ENCODE results near the gene NRCAM. TPM values are rescaled to one million over a fixed set of nuclear protein-coding genes. Genes with fewer than 3 reads are reported as not detected.

The NRCAM gene
- polyA plus RNA-seq, 2 of the 4 experiments (the other 2 are of a cell fraction) = 129 to 210 TPM

DNA sequence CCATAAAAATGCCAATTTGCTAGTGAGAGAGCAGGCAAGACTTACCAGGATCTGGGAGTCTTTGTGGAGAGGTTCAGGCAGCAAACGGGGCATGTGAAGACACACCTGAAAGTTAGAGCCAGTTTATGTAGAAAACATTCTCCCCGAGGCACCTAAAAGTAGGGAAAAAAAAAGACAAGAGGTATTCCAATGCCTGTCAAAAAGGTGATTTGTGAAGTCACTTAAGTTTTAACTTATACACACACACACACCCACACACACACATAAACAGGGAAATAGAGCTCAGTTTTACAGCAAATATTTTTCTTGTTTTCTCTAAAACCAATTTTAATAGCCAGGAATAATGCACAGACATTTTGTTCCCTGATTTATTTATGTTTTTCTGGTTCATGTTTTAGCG lies 326.0 kb downstream of the NRCAM start, which contains the start of gene LAMB4:
TSS of gene LAMB4 (minus strand) at position 101 of the 400 bp plus-strand sequence. CDS start 7,197 bp downstream, outside the sequence.
- H3K4me2 ChIP-seq = no peak within 1 kb of the TSS
- ATAC-seq (no peak), FAIRE-seq (peak; percentile 36), DNase-seq (ENCODE audit: low read depth in 1 of 2, low spot score in 1 of 2) (no peak)
- ChIA-PET CTCF (interaction anchor here (0.7 to 2.7 kb wide), 2 partner anchors 12 to 15 kb away, joined by 3 to 10 read pairs; no protein-coding TSS in a partner anchor), POLR2A (no interaction called here)
- H3K4me1 ChIP-seq = no peaks in the 10 kb centered on the region
- TF ChIP-seq BHLHE40 (IDR thresholded peaks at IDR 0.05; ENCODE audit: low read depth, low read length) = no peak
- no peak for TF ChIP-seq MAZ (IDR thresholded peaks at IDR 0.05; ENCODE audit: borderline replicate concordance, low read depth, low read length)
- TF ChIP-seq HOXB5 (CRISPR knock-in tag; IDR thresholded peaks at IDR 0.05) = no peak
- no peak for TF ChIP-seq FOSB (CRISPR knock-in tag; IDR thresholded peaks at IDR 0.05)
- TF ChIP-seq MYC (IDR thresholded peaks at IDR 0.05; ENCODE audit: borderline replicate concordance, low read length) = no peak
- TF ChIP-seq JUNB (IDR thresholded peaks at IDR 0.05) = no peak
- TF ChIP-seq CHD2 (IDR thresholded peaks at IDR 0.05; ENCODE audit: low read length, partially characterized antibody) = no peak
- no peak for TF ChIP-seq RAD21 (conservative IDR thresholded peaks at IDR 0.05 in 1 of 2, IDR thresholded peaks at IDR 0.05 in 1 of 2)
- no peak for TF ChIP-seq SREBF2 (IDR thresholded peaks at IDR 0.05)
- no peak for TF ChIP-seq PHF8 (IDR thresholded peaks at IDR 0.05; ENCODE audit: borderline replicate concordance, low read depth)
- TF ChIP-seq, protein P1, sequence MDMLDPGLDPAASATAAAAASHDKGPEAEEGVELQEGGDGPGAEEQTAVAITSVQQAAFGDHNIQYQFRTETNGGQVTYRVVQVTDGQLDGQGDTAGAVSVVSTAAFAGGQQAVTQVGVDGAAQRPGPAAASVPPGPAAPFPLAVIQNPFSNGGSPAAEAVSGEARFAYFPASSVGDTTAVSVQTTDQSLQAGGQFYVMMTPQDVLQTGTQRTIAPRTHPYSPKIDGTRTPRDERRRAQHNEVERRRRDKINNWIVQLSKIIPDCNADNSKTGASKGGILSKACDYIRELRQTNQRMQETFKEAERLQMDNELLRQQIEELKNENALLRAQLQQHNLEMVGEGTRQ (IDR thresholded peaks at IDR 0.05) = no peak
- H3K27ac ChIP-seq = no peak within 1 kb of the TSS
- no peaks in the 10 kb centered on the region for H3K9me3 ChIP-seq
- 77% methylated on average over 3 of the region's 3 CpGs for WGBS (ENCODE audit: missing lambda C conversion rate)
- H3K4me3 ChIP-seq = no peak within 1 kb of the TSS

DNA sequence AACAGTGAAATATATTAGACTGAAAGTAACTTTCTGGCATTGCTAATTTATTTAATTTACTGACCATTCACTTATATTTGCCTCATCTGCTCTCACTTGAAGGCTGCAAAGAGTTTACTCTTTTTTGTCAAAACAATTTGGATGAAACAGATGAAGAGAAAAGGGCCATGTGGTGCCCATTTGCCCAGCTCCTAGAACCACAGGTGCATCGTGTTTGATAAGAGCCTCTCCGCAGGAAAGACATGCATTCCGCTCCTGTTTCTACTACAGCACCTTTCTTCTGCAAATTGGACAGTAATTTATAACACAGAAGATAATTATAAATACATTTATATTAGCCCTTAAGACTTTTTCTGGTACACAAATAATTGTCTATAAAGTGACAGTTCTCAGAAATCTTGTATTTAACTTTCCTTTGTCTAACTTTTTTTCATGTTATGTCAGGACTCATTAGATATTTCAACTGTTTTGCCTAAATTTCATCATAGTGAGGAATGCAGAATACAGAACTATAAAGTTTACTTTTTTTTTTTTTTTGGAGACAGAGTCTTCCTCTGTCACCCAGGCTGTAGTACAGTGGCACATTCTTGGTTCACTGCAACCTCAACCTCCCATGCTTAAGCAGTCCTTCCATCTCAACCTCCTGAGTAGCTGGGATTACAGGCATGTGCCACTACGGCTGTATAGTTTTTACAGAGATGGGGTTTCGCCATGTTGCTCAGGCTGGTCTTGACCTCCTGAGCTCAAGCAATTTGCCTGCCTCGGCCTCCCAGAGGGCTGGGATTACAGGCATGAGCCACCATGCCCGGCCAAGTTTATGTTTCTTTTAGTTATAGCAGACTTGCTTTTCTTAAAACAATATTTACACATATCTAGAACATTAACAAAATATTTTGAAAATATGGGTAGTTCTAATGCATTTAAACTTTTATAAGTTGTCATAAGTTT lies 326.9 kb downstream of the NRCAM start:
- ChIA-PET POLR2A (no interaction called here), CTCF (interaction anchor here (0.8 to 2.7 kb wide), 3 partner anchors 16 to 113 kb away, joined by 3 to 10 read pairs (median 3); no protein-coding TSS in a partner anchor)
- H3K9me3 ChIP-seq = no peaks in the 10 kb centered on the region
- no peak overlapping the region for H3K27ac ChIP-seq
- FAIRE-seq (no peak), DNase-seq (ENCODE audit: low read depth in 1 of 2, low spot score in 1 of 2) (no peak), ATAC-seq (no peak)
- no peak overlapping the region for H3K4me2 ChIP-seq
- H3K4me3 ChIP-seq = no peak overlapping the region
- H3K4me1 ChIP-seq = no peaks in the 10 kb centered on the region
- WGBS (ENCODE audit: missing lambda C conversion rate) = 85% methylated on average over 7 of the region's 7 CpGs
- no peak for TF ChIP-seq GATA3 (IDR thresholded peaks at IDR 0.05; ENCODE audit: borderline replicate concordance)
- TF ChIP-seq, protein P2, sequence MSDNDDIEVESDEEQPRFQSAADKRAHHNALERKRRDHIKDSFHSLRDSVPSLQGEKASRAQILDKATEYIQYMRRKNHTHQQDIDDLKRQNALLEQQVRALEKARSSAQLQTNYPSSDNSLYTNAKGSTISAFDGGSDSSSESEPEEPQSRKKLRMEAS (IDR thresholded peaks at IDR 0.05) = no peak
- no peak for TF ChIP-seq JUNB (IDR thresholded peaks at IDR 0.05)
- no peak for TF ChIP-seq NR3C1 (IDR thresholded peaks at IDR 0.05)
- TF ChIP-seq POLR2AphosphoS2 (conservative IDR thresholded peaks at IDR 0.05; ENCODE audit: low read length) = no peak
- TF ChIP-seq, protein P3, sequence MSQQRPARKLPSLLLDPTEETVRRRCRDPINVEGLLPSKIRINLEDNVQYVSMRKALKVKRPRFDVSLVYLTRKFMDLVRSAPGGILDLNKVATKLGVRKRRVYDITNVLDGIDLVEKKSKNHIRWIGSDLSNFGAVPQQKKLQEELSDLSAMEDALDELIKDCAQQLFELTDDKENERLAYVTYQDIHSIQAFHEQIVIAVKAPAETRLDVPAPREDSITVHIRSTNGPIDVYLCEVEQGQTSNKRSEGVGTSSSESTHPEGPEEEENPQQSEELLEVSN (IDR thresholded peaks at IDR 0.05; ENCODE audit: borderline replicate concordance, low read depth) = no peak
- TF ChIP-seq RFX5 (IDR thresholded peaks at IDR 0.05) = no peak
- no peak for TF ChIP-seq CHD2 (IDR thresholded peaks at IDR 0.05; ENCODE audit: low read length, partially characterized antibody)
- TF ChIP-seq RARB (CRISPR knock-in tag; IDR thresholded peaks at IDR 0.05) = no peak

DNA sequence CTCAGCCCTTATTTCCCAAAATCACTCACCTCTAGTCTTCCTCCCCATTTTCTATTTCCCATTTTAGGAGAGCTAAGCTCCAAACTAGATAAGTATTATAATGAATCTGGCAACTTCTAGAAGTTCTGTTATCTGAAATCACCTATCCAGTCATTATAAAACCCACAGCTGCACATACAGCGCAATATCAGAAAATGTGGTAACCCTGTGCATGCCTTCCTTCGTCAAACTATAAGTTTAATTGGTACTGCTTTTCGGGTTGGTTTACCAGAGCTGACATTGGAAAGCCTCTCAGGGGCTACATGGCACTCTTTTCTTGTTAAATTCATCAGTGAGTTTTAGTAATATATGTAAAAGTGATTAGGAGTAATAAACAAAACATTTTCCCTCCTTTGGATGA lies 327.7 kb downstream of the NRCAM start:
- TF ChIP-seq, protein P4, sequence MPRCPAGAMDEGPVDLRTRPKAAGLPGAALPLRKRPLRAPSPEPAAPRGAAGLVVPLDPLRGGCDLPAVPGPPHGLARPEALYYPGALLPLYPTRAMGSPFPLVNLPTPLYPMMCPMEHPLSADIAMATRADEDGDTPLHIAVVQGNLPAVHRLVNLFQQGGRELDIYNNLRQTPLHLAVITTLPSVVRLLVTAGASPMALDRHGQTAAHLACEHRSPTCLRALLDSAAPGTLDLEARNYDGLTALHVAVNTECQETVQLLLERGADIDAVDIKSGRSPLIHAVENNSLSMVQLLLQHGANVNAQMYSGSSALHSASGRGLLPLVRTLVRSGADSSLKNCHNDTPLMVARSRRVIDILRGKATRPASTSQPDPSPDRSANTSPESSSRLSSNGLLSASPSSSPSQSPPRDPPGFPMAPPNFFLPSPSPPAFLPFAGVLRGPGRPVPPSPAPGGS (IDR thresholded peaks at IDR 0.05) = no peak
- TF ChIP-seq JUN (IDR thresholded peaks at IDR 0.05) (no peak), ZC3H11A (IDR thresholded peaks at IDR 0.05) (no peak), NPAS2 (CRISPR knock-in tag; IDR thresholded peaks at IDR 0.05; ENCODE audit: borderline replicate concordance) (no peak), HOXB13 (CRISPR knock-in tag; IDR thresholded peaks at IDR 0.05; ENCODE audit: low read depth) (no peak)
- TF ChIP-seq, protein P5, sequence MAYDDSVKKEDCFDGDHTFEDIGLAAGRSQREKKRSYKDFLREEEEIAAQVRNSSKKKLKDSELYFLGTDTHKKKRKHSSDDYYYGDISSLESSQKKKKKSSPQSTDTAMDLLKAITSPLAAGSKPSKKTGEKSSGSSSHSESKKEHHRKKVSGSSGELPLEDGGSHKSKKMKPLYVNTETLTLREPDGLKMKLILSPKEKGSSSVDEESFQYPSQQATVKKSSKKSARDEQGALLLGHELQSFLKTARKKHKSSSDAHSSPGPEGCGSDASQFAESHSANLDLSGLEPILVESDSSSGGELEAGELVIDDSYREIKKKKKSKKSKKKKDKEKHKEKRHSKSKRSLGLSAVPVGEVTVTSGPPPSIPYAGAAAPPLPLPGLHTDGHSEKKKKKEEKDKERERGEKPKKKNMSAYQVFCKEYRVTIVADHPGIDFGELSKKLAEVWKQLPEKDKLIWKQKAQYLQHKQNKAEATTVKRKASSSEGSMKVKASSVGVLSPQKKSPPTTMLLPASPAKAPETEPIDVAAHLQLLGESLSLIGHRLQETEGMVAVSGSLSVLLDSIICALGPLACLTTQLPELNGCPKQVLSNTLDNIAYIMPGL (CRISPR knock-in tag; IDR thresholded peaks at IDR 0.05; ENCODE audit: borderline replicate concordance) = no peak
- ChIA-PET POLR2A (no interaction called here), CTCF (interaction anchor here (0.8 to 1.0 kb wide), 2 partner anchors 19 to 112 kb away, joined by 3 read pairs; no protein-coding TSS in a partner anchor)
- DNase-seq (ENCODE audit: low read depth in 1 of 2, low spot score in 1 of 2) (no peak), FAIRE-seq (no peak), ATAC-seq (no peak)
- WGBS (ENCODE audit: missing lambda C conversion rate) = 77% methylated on average over 3 of the region's 3 CpGs
- H3K27ac ChIP-seq = no peak overlapping the region
- H3K4me2 ChIP-seq = no peak overlapping the region
- H3K4me3 ChIP-seq = no peak overlapping the region
- no peaks in the 10 kb centered on the region for H3K4me1 ChIP-seq
- H3K9me3 ChIP-seq = no peaks in the 10 kb centered on the region
